SK-N-SH treated with all-trans-retinoic acid at 6 μM for 48 hours (cell line): ENCODE results near the gene AKAP4.

Source experiments
- ATAC-seq: fragments of 200-7000 bp; cut with Tn5 transposase; 3 replicates; pipeline ENCODE4 v1.9.1; 2020; ENCODE audit warnings: mild to moderate bottlenecking, moderate library complexity
- ARNTL ChIP-seq: fragments of 450-650 bp; formaldehyde crosslinking; IDR thresholded peaks from 2 replicates; pipeline ENCODE4 v1.5.0; 2020; ENCODE audit warnings: low read depth, mild to moderate bottlenecking, moderate library complexity, borderline replicate concordance
- CSDC2 ChIP-seq: fragments of 250-450 bp; sonication (Bioruptor Pico); IDR thresholded peaks from 2 replicates; pipeline ENCODE4 v1.5.0; 2020; ENCODE audit warnings: mild to moderate bottlenecking, moderate library complexity
- ESRRG ChIP-seq: fragments of 250-450 bp; sonication (Bioruptor Pico); IDR thresholded peaks from 2 replicates; pipeline ENCODE4 v1.6.1; 2021; ENCODE audit warnings: mild to moderate bottlenecking
- GLIS3 ChIP-seq: fragments of 250-450 bp; sonication (Bioruptor Pico); IDR thresholded peaks from 2 replicates; pipeline ENCODE4 v1.5.0; 2020; ENCODE audit warnings: mild to moderate bottlenecking, moderate library complexity
- ISL1 ChIP-seq: fragments of 250-450 bp; sonication (Bioruptor Pico); IDR thresholded peaks from 2 replicates; pipeline ENCODE4 v2.1.2; 2022; ENCODE audit warnings: mild to moderate bottlenecking, moderate library complexity
- OSR1 ChIP-seq: fragments of 250-450 bp; sonication (Bioruptor Pico); IDR thresholded peaks from 2 replicates; pipeline ENCODE4 v1.8.0; 2022; ENCODE audit warnings: moderate library complexity, mild to moderate bottlenecking, inconsistent platforms
- PPARA ChIP-seq: fragments of 250-450 bp; sonication (Bioruptor Pico); IDR thresholded peaks from 2 replicates; pipeline ENCODE4 v1.5.0; 2020; ENCODE audit warnings: mild to moderate bottlenecking, borderline replicate concordance
- RARB ChIP-seq: fragments of 250-450 bp; sonication (Bioruptor Pico); IDR thresholded peaks from 2 replicates; pipeline ENCODE4 v1.8.0; 2021; ENCODE audit warnings: mild to moderate bottlenecking, moderate library complexity
- SNAI2 ChIP-seq: fragments of 250-450 bp; sonication (Bioruptor Pico); IDR thresholded peaks from 2 replicates; pipeline ENCODE4 v1.5.0; 2020; ENCODE audit warnings: mild to moderate bottlenecking, moderate library complexity
- ZC3H10 ChIP-seq: fragments of 250-450 bp; sonication (Bioruptor Pico); IDR thresholded peaks from 2 replicates; pipeline ENCODE4 v1.5.1; 2021; ENCODE audit warnings: mild to moderate bottlenecking, moderate library complexity
- ZFP3 ChIP-seq: fragments of 250-450 bp; sonication (Bioruptor Pico); IDR thresholded peaks from 2 replicates; pipeline ENCODE4 v1.5.0; 2020; ENCODE audit warnings: mild to moderate bottlenecking, moderate library complexity
- ZFP30 ChIP-seq: fragments of 450-650 bp; formaldehyde crosslinking; IDR thresholded peaks from 2 replicates; pipeline ENCODE4 v1.5.0; 2022; ENCODE audit warnings: mild to moderate bottlenecking, moderate library complexity
- ZNF565 ChIP-seq: fragments of 450-650 bp; formaldehyde crosslinking; conservative IDR thresholded peaks from 2 replicates; pipeline ENCODE4 v1.5.0; 2020; ENCODE audit warnings: low read depth, mild to moderate bottlenecking, moderate library complexity
- ZNF8 ChIP-seq: fragments of 450-650 bp; formaldehyde crosslinking; IDR thresholded peaks from 2 replicates; pipeline ENCODE4 v1.5.0; 2020; ENCODE audit warnings: mild to moderate bottlenecking, moderate library complexity
- TF ChIP-seq, protein P1 (sequence below): fragments of 250-450 bp; sonication (Bioruptor Pico); IDR thresholded peaks from 2 replicates; pipeline ENCODE4 v1.8.0; 2020; ENCODE audit warnings: mild to moderate bottlenecking, moderate library complexity, borderline replicate concordance
- TF ChIP-seq, protein P2 (sequence below): fragments of 250-450 bp; sonication (Bioruptor Pico); IDR thresholded peaks from 2 replicates; pipeline ENCODE4 v1.5.0; 2020; ENCODE audit warnings: mild to moderate bottlenecking, moderate library complexity
- TF ChIP-seq, protein P3 (sequence below): fragments of 250-450 bp; sonication (Bioruptor Pico); IDR thresholded peaks from 2 replicates; pipeline ENCODE4 v1.5.1; 2021; ENCODE audit warnings: mild to moderate bottlenecking, moderate library complexity

AKAP4 gene

GRCh38 chrX:50204364-50204899, 3.6 kb upstream of the AKAP4 start, which contains the start of gene CCNB3:
Gene CCNB3 (plus strand): TSS chrX:50204765. CDS start chrX:50285164, 80,399 bp downstream.
- no peak for TF ChIP-seq RARB
- TF ChIP-seq CSDC2, result no peak
- TF ChIP-seq, protein P1, sequence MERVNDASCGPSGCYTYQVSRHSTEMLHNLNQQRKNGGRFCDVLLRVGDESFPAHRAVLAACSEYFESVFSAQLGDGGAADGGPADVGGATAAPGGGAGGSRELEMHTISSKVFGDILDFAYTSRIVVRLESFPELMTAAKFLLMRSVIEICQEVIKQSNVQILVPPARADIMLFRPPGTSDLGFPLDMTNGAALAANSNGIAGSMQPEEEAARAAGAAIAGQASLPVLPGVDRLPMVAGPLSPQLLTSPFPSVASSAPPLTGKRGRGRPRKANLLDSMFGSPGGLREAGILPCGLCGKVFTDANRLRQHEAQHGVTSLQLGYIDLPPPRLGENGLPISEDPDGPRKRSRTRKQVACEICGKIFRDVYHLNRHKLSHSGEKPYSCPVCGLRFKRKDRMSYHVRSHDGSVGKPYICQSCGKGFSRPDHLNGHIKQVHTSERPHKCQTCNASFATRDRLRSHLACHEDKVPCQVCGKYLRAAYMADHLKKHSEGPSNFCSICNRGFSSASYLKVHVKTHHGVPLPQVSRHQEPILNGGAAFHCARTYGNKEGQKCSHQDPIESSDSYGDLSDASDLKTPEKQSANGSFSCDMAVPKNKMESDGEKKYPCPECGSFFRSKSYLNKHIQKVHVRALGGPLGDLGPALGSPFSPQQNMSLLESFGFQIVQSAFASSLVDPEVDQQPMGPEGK (CRISPR knock-in tag), result no peak
- TF ChIP-seq ZC3H10 (CRISPR knock-in tag), result no peak
- TF ChIP-seq, protein P2, sequence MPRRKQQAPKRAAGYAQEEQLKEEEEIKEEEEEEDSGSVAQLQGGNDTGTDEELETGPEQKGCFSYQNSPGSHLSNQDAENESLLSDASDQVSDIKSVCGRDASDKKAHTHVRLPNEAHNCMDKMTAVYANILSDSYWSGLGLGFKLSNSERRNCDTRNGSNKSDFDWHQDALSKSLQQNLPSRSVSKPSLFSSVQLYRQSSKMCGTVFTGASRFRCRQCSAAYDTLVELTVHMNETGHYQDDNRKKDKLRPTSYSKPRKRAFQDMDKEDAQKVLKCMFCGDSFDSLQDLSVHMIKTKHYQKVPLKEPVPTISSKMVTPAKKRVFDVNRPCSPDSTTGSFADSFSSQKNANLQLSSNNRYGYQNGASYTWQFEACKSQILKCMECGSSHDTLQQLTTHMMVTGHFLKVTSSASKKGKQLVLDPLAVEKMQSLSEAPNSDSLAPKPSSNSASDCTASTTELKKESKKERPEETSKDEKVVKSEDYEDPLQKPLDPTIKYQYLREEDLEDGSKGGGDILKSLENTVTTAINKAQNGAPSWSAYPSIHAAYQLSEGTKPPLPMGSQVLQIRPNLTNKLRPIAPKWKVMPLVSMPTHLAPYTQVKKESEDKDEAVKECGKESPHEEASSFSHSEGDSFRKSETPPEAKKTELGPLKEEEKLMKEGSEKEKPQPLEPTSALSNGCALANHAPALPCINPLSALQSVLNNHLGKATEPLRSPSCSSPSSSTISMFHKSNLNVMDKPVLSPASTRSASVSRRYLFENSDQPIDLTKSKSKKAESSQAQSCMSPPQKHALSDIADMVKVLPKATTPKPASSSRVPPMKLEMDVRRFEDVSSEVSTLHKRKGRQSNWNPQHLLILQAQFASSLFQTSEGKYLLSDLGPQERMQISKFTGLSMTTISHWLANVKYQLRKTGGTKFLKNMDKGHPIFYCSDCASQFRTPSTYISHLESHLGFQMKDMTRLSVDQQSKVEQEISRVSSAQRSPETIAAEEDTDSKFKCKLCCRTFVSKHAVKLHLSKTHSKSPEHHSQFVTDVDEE (CRISPR knock-in tag), result no peak
- TF ChIP-seq, protein P3, sequence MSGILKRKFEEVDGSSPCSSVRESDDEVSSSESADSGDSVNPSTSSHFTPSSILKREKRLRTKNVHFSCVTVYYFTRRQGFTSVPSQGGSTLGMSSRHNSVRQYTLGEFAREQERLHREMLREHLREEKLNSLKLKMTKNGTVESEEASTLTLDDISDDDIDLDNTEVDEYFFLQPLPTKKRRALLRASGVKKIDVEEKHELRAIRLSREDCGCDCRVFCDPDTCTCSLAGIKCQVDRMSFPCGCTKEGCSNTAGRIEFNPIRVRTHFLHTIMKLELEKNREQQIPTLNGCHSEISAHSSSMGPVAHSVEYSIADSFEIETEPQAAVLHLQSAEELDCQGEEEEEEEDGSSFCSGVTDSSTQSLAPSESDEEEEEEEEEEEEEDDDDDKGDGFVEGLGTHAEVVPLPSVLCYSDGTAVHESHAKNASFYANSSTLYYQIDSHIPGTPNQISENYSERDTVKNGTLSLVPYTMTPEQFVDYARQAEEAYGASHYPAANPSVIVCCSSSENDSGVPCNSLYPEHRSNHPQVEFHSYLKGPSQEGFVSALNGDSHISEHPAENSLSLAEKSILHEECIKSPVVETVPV, result no peak
- no peak for TF ChIP-seq ESRRG (CRISPR knock-in tag)
- no peak for TF ChIP-seq ZFP30 (CRISPR knock-in tag)
- no peak for TF ChIP-seq ZNF565 (CRISPR knock-in tag)
- TF ChIP-seq OSR1 (CRISPR knock-in tag), result no peak
- TF ChIP-seq ZNF8 (CRISPR knock-in tag), result no peak
- no peak for TF ChIP-seq ISL1
- peak; percentile 96 for ATAC-seq

GRCh38 chrX:50202539-50202938, 1.7 kb upstream of the AKAP4 start:
- no peak for ATAC-seq
- TF ChIP-seq ZFP30 (CRISPR knock-in tag), result no peak
- no peak for TF ChIP-seq ZNF8 (CRISPR knock-in tag)
- no peak for TF ChIP-seq RARB
- no peak for TF ChIP-seq ARNTL (CRISPR knock-in tag)
- no peak for TF ChIP-seq CSDC2
- TF ChIP-seq, protein P1 (CRISPR knock-in tag), result no peak
- no peak for TF ChIP-seq ESRRG (CRISPR knock-in tag)
- no peak for TF ChIP-seq ZC3H10 (CRISPR knock-in tag)
- TF ChIP-seq, protein P3, result no peak
- no peak for TF ChIP-seq OSR1 (CRISPR knock-in tag)
- TF ChIP-seq ZFP3 (CRISPR knock-in tag), result no peak
- TF ChIP-seq GLIS3 (CRISPR knock-in tag), result no peak
- no peak for TF ChIP-seq SNAI2 (CRISPR knock-in tag)
- no peak for TF ChIP-seq PPARA
- TF ChIP-seq, protein P2 (CRISPR knock-in tag), result no peak
- TF ChIP-seq, all 23 proteins: peak for 0
